Lung (tissue), 12 donors: Measurements from ENCODE around the gene ANKFY1. TPM values are rescaled to one million over a fixed set of nuclear protein-coding genes. Genes with fewer than 3 reads are reported as not detected.

Source experiments
- ATAC-seq: fragments of 200-7000 bp; cut with Tn5 transposase; one replicate; pipeline ENCODE4 v1.9.1; 2020; ENCODE audit warnings: moderate number of reproducible peaks; ENCODE audit not compliant: insufficient read depth, low FRiP score
- DNase-seq, 3 donors: peaks; one replicate each; pipeline ENCODE4 v3.0.0-alpha.2; 2013 to 2017
- H3K27ac ChIP-seq, 2 donors: one replicate each; pipeline ENCODE4 v1.5.1; 2013; ENCODE audit warnings: mild to moderate bottlenecking in 2 of 2, moderate library complexity in 2 of 2, control low read depth in 1 of 2, inconsistent platforms in 1 of 2, low read depth in 1 of 2, low read length in 1 of 2
- H3K27me3 ChIP-seq, 3 donors: one replicate each; pipeline ENCODE4 v1.5.1; 2013; ENCODE audit warnings: low read length in 2 of 3; ENCODE audit not compliant: control insufficient read depth in 3 of 3, insufficient read depth in 3 of 3
- H3K36me3 ChIP-seq, 4 donors: one replicate each; pipeline ENCODE4 v1.5.1; 2013; ENCODE audit warnings: low read length in 4 of 4, mild to moderate bottlenecking in 1 of 4, moderate library complexity in 1 of 4; ENCODE audit not compliant: control insufficient read depth in 4 of 4, insufficient read depth in 4 of 4
- H3K4me1 ChIP-seq, 5 donors: one replicate each; pipeline ENCODE4 v1.5.1; 2013; ENCODE audit warnings: low read length in 5 of 5, mild to moderate bottlenecking in 2 of 5, moderate library complexity in 1 of 5; ENCODE audit not compliant: control insufficient read depth in 5 of 5, insufficient read depth in 5 of 5
- H3K4me3 ChIP-seq: one replicate; pipeline ENCODE4 v1.5.1; 2013; ENCODE audit warnings: mild to moderate bottlenecking, control low read depth, moderate library complexity
- H3K9ac ChIP-seq, 2 donors: one replicate each; pipeline ENCODE4 v1.5.1; 2013; ENCODE audit warnings: low read length in 2 of 2, control low read depth in 1 of 2; ENCODE audit not compliant: insufficient read depth in 1 of 2
- H3K9me3 ChIP-seq, 4 donors: one replicate each; pipeline ENCODE4 v1.5.1; 2013; ENCODE audit warnings: low read length in 3 of 4, mild to moderate bottlenecking in 1 of 4, moderate library complexity in 1 of 4; ENCODE audit not compliant: control insufficient read depth in 4 of 4, insufficient read depth in 3 of 4
- CTCF ChIP-seq: IDR thresholded peaks from 2 replicates; pipeline ENCODE4 v1.5.1; 2012; ENCODE audit warnings: mild to moderate bottlenecking; ENCODE audit errors: control extremely low read depth, extremely low read depth
- WGBS, 2 donors: extraction: QIAGEN DNeasy Blood & Tissue Kit; methylation state at CpG; one replicate each; pipeline ENCODE4 v1.1.7; 2013; 5-methylcytosine and 5-hydroxymethylcytosine counted together
- polyA plus RNA-seq, 2 donors: library from polyadenylated mRNA; stranded (reverse); fragments of 200-250 nt; gene quantifications; one replicate each; pipeline ENCODE4 v1.2.1, GENCODE V29; 2013
- total RNA-seq, 2 donors: library from RNA; depleted of rRNA in 1 of 2; stranded (reverse); fragments of >200 nt in 1 of 2; gene quantifications; one replicate each; pipeline ENCODE4 v1.2.1, GENCODE V29; 2014 to 2021
- donor health status: control.
- donor health status: control.
- donor health status: Bipolar disorder and iron deficiency.
- donor health status: healthy.
- donor health status: DM: yes; HTN: yes; CAD: no.

Gene ANKFY1
- total and polyA plus RNA-seq, 4 donors = 11.4 to 60.2 (median 38.8) TPM

- no peaks in the 10 kb centered on the region for H3K4me1 ChIP-seq
- no peak overlapping the region for H3K27ac ChIP-seq
- DNase-seq (no peak), ATAC-seq (no peak)
- H3K4me3 ChIP-seq = no peak overlapping the region
- no peaks in the 10 kb centered on the region for H3K9me3 ChIP-seq
- peaks cover 60 to 80% (median 66%) of the 10 kb centered on the region in 4 donors for H3K36me3 ChIP-seq
- TF ChIP-seq CTCF = no peak
- no peaks in the 10 kb centered on the region for H3K27me3 ChIP-seq
- WGBS, 2 donors = 93 to 94% methylated on average over 3 of the region's 3 CpGs
- H3K9ac ChIP-seq = no peak overlapping the region
These were observed 89.2 kb downstream of the ANKFY1 start for GRCh38 chr17:4174556-4174955.

- H3K36me3 ChIP-seq = peaks cover 59 to 82% (median 62%) of the 10 kb centered on the region in 4 donors
- no peak overlapping the region for H3K27ac ChIP-seq
- H3K9me3 ChIP-seq = no peaks in the 10 kb centered on the region
- TF ChIP-seq CTCF = no peak
- ATAC-seq = no peak
- no peaks in the 10 kb centered on the region for H3K4me1 ChIP-seq
- H3K4me3 ChIP-seq = no peak overlapping the region
- no peaks in the 10 kb centered on the region for H3K27me3 ChIP-seq
- no peak for DNase-seq
- H3K9ac ChIP-seq = no peak overlapping the region
- WGBS, 2 donors = 95 to 98% methylated on average over 7 of the region's 7 CpGs
These were observed 90.0 kb downstream of the ANKFY1 start for GRCh38 chr17:4173781-4174180.

GRCh38 chr17:4172356-4172755, 91.4 kb downstream of the ANKFY1 start:
- Histone ChIP-seq H3K9ac (no peak overlapping the region), H3K4me1 (no peaks in the 10 kb centered on the region), H3K27ac (no peak overlapping the region), H3K27me3 (no peaks in the 10 kb centered on the region), H3K4me3 (no peak overlapping the region), H3K36me3 (peaks cover 47 to 75% (median 57%) of the 10 kb centered on the region in 4 donors), H3K9me3 (no peaks in the 10 kb centered on the region)
- TF ChIP-seq CTCF = no peak
- WGBS, 2 donors = 95% methylated on average over 12 of the region's 12 CpGs
- ATAC-seq (no peak), DNase-seq (no peak)

GRCh38 chr17:4170639-4171280, 93.0 kb downstream of the ANKFY1 start:
- no peak overlapping the region for H3K9ac ChIP-seq
- TF ChIP-seq CTCF = no peak
- DNase-seq (no peak), ATAC-seq (no peak)
- peaks cover 46 to 69% (median 51%) of the 10 kb centered on the region in 4 donors for H3K36me3 ChIP-seq
- no peaks in the 10 kb centered on the region for H3K27me3 ChIP-seq
- H3K27ac ChIP-seq = no peak overlapping the region
- H3K9me3 ChIP-seq = no peaks in the 10 kb centered on the region
- H3K4me3 ChIP-seq = no peak overlapping the region
- 94 to 95% methylated on average over 27 of the region's 27 CpGs for WGBS, 2 donors
- H3K4me1 ChIP-seq = no peaks in the 10 kb centered on the region
